Panc1 (cell line): Measurements from ENCODE around the gene GPR37L1. TPM values are rescaled to one million over a fixed set of nuclear protein-coding genes. Genes with fewer than 3 reads are reported as not detected.

Source experiments
- ATAC-seq: fragments of 200-7000 bp; cut with Tn5 transposase; 2 replicates; pipeline ENCODE4 v1.9.1; 2020; ENCODE audit warnings: mild to moderate bottlenecking, moderate library complexity
- BruUV-seq: library from RNA; stranded (reverse); fragments of 400-500 nt; replicated peaks from 2 replicates; lab custom pipeline; 2021; lab: Mats Ljungman, UMichigan
- CTCF ChIA-PET: fragments of 300-600 bp; sonication (Branson Sonifier 250); formaldehyde crosslinking; loops from one replicate; lab custom pipeline; 2022; ENCODE audit warnings: antibody characterized with exemption; lab: Charles Lee
- POLR2A ChIA-PET: fragments of 300-600 bp; sonication (Branson Sonifier 250); formaldehyde crosslinking; loops from one replicate; lab custom pipeline; 2022; ENCODE audit warnings: antibody characterized with exemption; lab: Charles Lee
- DNase-seq: peaks from one replicate; pipeline ENCODE4 v3.0.0-alpha.2; 2010; ENCODE audit warnings: low read depth, low spot score
- H3K27ac ChIP-seq: 2 replicates; pipeline ENCODE4 v1.5.1; 2011; ENCODE audit warnings: mild to moderate bottlenecking, low read length, inconsistent platforms
- H3K27me3 ChIP-seq: fragments of 200-500 bp; sonication (Bioruptor generic); 2 replicates; pipeline ENCODE4 v1.6.0; 2014; ENCODE audit warnings: low read length, inconsistent platforms; ENCODE audit not compliant: control insufficient read depth, insufficient read depth
- H3K36me3 ChIP-seq: fragments of 200-500 bp; sonication (Bioruptor generic); 2 replicates; pipeline ENCODE4 v1.5.1; 2014; ENCODE audit warnings: inconsistent platforms, mild to moderate bottlenecking, low read length, moderate library complexity; ENCODE audit not compliant: control insufficient read depth, insufficient read depth
- H3K4me1 ChIP-seq: 2 replicates; pipeline ENCODE4 v1.5.1; 2011; ENCODE audit warnings: inconsistent platforms, mild to moderate bottlenecking, low read length, moderate library complexity; ENCODE audit not compliant: control insufficient read depth, insufficient read depth
- H3K4me3 ChIP-seq, 2 experiments: 2 replicates each; pipeline ENCODE4 v1.5.1; 2011 to 2012; ENCODE audit warnings: low read depth in 2 of 2, low read length in 2 of 2, mild to moderate bottlenecking in 2 of 2, inconsistent platforms in 1 of 2, moderate library complexity in 1 of 2
- H3K9me3 ChIP-seq: fragments of 200-500 bp; sonication (Bioruptor generic); 2 replicates; pipeline ENCODE4 v1.5.1; 2014; ENCODE audit warnings: low read depth, mild to moderate bottlenecking, inconsistent platforms, low read length, moderate library complexity; ENCODE audit not compliant: control insufficient read depth, insufficient read depth
- POLR2AphosphoS5 ChIP-seq: IDR thresholded peaks from 2 replicates; pipeline ENCODE4 v1.6.1; 2012; ENCODE audit warnings: mild to moderate bottlenecking, low read depth, low read length, moderate library complexity
- SIN3A ChIP-seq: IDR thresholded peaks from 2 replicates; pipeline ENCODE4 v1.6.1; 2012; ENCODE audit warnings: low read depth, mild to moderate bottlenecking, low read length, moderate library complexity, borderline replicate concordance; ENCODE audit not compliant: insufficient read depth
- TCF7L2 ChIP-seq: IDR thresholded peaks from 2 replicates; pipeline ENCODE4 v1.6.1; 2011; ENCODE audit warnings: mild to moderate bottlenecking, low read depth, low read length, inconsistent platforms
- in situ Hi-C: cut with HindIII; loops from 2 replicates; pipeline ENCODE4 v1.10.0; 2016; ENCODE audit warnings: low sequenced_read_pairs, low pct_unique_long_range_greater_than_20kb
- intact Hi-C: fragments of 100-400 bp; cut with micrococcal nuclease; formaldehyde crosslinking; loops from one replicate; pipeline ENCODE4 v1.10.0; 2022; ENCODE audit not compliant: unreplicated experiment
- total RNA-seq: library from RNA; stranded (reverse); gene quantifications from one replicate; pipeline ENCODE4 v1.2.1, GENCODE V29; 2021; ENCODE audit not compliant: unreplicated experiment
- TF ChIP-seq, protein P1 (sequence below): fragments of 450-650 bp; IDR thresholded peaks from 2 replicates; pipeline ENCODE4 v1.5.1; 2017; ENCODE audit warnings: mild to moderate bottlenecking
- TF ChIP-seq, protein P2 (sequence below), 2 experiments: IDR thresholded peaks; 2 replicates each; pipeline ENCODE4 v1.6.1; 2011 to 2012; ENCODE audit warnings: low read depth in 2 of 2, control low read depth in 1 of 2, low read length in 1 of 2, mild to moderate bottlenecking in 1 of 2, moderate library complexity in 1 of 2; ENCODE audit not compliant: insufficient read depth in 1 of 2

Gene GPR37L1
- total RNA-seq, 1 experiment from 2014 or later: 0.44 TPM

DNA sequence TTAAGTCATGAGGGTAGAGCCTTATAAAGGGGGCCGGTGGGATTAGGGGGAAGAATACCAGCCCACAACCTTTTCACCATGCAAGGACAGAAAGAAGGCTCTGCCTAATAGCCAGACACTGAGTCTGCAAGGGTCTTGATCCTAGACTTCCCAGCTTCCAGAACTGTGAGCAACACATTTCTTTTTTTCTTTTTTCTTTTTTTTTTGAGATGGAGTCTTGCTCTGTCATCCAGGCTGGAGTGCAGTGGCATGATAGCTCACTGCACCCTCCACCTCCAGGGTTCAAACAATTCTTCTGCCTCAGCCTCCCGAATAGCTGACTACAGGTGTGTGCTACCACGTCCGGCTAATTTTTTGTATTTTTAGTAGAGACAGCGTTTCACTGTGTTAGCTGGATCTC, 23.6 kb downstream of the GPR37L1 start:
- Histone ChIP-seq H3K9me3 (no peaks in the 10 kb centered on the region), H3K4me3 (no peak overlapping the region), H3K36me3 (peaks cover 2% of the 10 kb centered on the region; the same call in 1 of the 2 replicates), H3K27me3 (no peaks in the 10 kb centered on the region), H3K27ac (no peak overlapping the region), H3K4me1 (peaks cover 15% of the 10 kb centered on the region)
- ChIA-PET CTCF (no interaction called here), POLR2A (no interaction called here)
- TF ChIP-seq SIN3A: no peak
- TF ChIP-seq, protein P1, sequence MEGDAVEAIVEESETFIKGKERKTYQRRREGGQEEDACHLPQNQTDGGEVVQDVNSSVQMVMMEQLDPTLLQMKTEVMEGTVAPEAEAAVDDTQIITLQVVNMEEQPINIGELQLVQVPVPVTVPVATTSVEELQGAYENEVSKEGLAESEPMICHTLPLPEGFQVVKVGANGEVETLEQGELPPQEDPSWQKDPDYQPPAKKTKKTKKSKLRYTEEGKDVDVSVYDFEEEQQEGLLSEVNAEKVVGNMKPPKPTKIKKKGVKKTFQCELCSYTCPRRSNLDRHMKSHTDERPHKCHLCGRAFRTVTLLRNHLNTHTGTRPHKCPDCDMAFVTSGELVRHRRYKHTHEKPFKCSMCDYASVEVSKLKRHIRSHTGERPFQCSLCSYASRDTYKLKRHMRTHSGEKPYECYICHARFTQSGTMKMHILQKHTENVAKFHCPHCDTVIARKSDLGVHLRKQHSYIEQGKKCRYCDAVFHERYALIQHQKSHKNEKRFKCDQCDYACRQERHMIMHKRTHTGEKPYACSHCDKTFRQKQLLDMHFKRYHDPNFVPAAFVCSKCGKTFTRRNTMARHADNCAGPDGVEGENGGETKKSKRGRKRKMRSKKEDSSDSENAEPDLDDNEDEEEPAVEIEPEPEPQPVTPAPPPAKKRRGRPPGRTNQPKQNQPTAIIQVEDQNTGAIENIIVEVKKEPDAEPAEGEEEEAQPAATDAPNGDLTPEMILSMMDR: no peak
- no peak for TF ChIP-seq TCF7L2
- no peak for TF ChIP-seq POLR2AphosphoS5
- TF ChIP-seq, protein P2, sequence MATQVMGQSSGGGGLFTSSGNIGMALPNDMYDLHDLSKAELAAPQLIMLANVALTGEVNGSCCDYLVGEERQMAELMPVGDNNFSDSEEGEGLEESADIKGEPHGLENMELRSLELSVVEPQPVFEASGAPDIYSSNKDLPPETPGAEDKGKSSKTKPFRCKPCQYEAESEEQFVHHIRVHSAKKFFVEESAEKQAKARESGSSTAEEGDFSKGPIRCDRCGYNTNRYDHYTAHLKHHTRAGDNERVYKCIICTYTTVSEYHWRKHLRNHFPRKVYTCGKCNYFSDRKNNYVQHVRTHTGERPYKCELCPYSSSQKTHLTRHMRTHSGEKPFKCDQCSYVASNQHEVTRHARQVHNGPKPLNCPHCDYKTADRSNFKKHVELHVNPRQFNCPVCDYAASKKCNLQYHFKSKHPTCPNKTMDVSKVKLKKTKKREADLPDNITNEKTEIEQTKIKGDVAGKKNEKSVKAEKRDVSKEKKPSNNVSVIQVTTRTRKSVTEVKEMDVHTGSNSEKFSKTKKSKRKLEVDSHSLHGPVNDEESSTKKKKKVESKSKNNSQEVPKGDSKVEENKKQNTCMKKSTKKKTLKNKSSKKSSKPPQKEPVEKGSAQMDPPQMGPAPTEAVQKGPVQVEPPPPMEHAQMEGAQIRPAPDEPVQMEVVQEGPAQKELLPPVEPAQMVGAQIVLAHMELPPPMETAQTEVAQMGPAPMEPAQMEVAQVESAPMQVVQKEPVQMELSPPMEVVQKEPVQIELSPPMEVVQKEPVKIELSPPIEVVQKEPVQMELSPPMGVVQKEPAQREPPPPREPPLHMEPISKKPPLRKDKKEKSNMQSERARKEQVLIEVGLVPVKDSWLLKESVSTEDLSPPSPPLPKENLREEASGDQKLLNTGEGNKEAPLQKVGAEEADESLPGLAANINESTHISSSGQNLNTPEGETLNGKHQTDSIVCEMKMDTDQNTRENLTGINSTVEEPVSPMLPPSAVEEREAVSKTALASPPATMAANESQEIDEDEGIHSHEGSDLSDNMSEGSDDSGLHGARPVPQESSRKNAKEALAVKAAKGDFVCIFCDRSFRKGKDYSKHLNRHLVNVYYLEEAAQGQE (IDR thresholded peaks at IDR 0.05; ENCODE audit: insufficient read depth in 1 of 2, low read depth in 2 of 2, low read length in 1 of 2): no peak
- in situ Hi-C loops: no loop called here
- BruUV-seq: no TSS peak
- intact Hi-C loops: no loop called here
- ATAC-seq: no peak
- DNase-seq: no peak

DNA sequence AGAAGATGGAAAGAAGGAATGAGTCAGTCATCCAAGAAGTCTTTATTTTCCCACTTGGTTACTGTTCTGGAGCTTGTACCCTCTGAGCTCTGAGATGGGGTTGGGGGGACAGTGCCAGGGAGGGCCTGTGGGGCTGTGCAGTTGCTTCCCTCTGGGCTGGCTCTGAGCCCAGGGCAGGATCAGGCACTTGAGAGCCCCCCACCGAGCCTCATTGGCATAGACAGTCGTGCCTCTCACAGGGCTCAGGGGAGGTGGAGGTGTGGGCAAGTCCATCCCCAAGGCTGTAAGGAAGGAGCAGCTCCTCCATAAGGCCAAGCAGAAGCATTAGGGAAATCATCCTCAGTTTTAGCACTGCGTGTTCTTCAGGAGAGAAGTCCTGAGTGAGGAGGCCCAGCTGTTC, 24.3 kb downstream of the GPR37L1 start:
- Histone ChIP-seq H3K27ac (no peak overlapping the region), H3K9me3 (no peaks in the 10 kb centered on the region), H3K4me1 (peaks cover 15% of the 10 kb centered on the region), H3K36me3 (peaks cover 2% of the 10 kb centered on the region; the same call in 1 of the 2 replicates), H3K27me3 (no peaks in the 10 kb centered on the region), H3K4me3 (no peak overlapping the region)
- ChIA-PET CTCF (no interaction called here), POLR2A (interaction anchor here (0.6 kb wide), 1 partner anchor 94 kb away, joined by 6 read pairs; no protein-coding TSS in a partner anchor)
- intact Hi-C loops (no loop called here), in situ Hi-C loops (no loop called here)
- BruUV-seq: no TSS peak
- DNase-seq (no peak), ATAC-seq (no peak)
- no peak for TF ChIP-seq POLR2AphosphoS5

DNA sequence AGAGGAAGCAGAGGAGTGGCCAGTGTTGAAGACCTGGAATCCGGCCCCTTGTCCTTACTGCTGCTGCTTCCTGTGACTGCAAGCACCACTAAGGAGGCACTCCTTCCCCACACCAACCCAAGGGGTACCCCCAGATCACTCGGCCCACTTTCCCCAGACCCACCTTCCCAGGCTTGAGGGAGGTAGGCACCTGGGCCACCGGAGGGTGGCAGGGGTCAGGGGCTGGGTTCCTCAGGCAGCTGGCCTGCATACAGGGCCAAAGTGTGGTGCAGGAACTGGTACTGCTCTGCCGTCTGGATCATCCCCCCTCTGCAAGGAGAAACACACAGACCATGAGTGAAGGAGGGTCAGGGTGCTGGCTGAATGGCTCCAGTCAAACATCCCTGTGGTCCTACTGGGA, 25.7 kb downstream of the GPR37L1 start:
- ATAC-seq: no peak
- CTCF ChIA-PET: no interaction called here
- peaks cover 2% of the 10 kb centered on the region; the same call in 1 of the 2 replicates for H3K36me3 ChIP-seq
- peaks cover 5% of the 10 kb centered on the region for H3K4me1 ChIP-seq
- in situ Hi-C loops: no loop called here
- no peak for DNase-seq
- POLR2A ChIA-PET: no interaction called here
- H3K9me3 ChIP-seq: no peaks in the 10 kb centered on the region
- H3K27ac ChIP-seq: no peak overlapping the region
- BruUV-seq: no TSS peak
- no peak for TF ChIP-seq TCF7L2
- TF ChIP-seq, protein P2 (IDR thresholded peaks at IDR 0.05; ENCODE audit: insufficient read depth in 1 of 2, low read depth in 2 of 2, low read length in 1 of 2): no peak
- TF ChIP-seq, protein P1: no peak
- no peak for TF ChIP-seq SIN3A
- TF ChIP-seq POLR2AphosphoS5: no peak
- H3K4me3 ChIP-seq: no peak overlapping the region
- intact Hi-C loops: no loop called here
- no peaks in the 10 kb centered on the region for H3K27me3 ChIP-seq
